ENCODE results near the gene GPR146.
"Not testable (repeated sequence)": the region's sequence is repeated elsewhere in the genome, so short reads cannot be mapped to it uniquely, and the experiment has no call there.

GPR146 gene

GRCh38 chr7:1025743-1026581 lies 18.4 kb upstream of the GPR146 start:
- no peak for DNase-seq (ENCODE audit: low read depth)

- no peak for DNase-seq (ENCODE audit: low read depth)
Measured at GRCh38 chr7:1026721-1027161, 17.6 kb upstream of the GPR146 start.

GRCh38 chr7:1027242-1028043 lies 16.9 kb upstream of the GPR146 start:
- no peak for DNase-seq (ENCODE audit: low read depth)

GRCh38 chr7:1028044-1028770 lies 16.1 kb upstream of the GPR146 start:
- peak; percentile 68 for DNase-seq (ENCODE audit: low read depth)

GRCh38 chr7:1028775-1029636 lies 15.3 kb upstream of the GPR146 start:
- DNase-seq (ENCODE audit: low read depth): peak; percentile 36

GRCh38 chr7:1029637-1030443 lies 14.5 kb upstream of the GPR146 start:
- no peak for DNase-seq (ENCODE audit: low read depth)

- DNase-seq (ENCODE audit: low read depth): no peak
Measured at GRCh38 chr7:1030444-1031070, 13.8 kb upstream of the GPR146 start.

GRCh38 chr7:1031716-1032455 lies 12.5 kb upstream of the GPR146 start:
- no peak for DNase-seq (ENCODE audit: low read depth)

GRCh38 chr7:1032536-1033181 lies 11.7 kb upstream of the GPR146 start:
- DNase-seq (ENCODE audit: low read depth): no peak

- DNase-seq (ENCODE audit: low read depth): no peak
Measured at GRCh38 chr7:1033546-1034145, 10.7 kb upstream of the GPR146 start.

GRCh38 chr7:1034769-1035168 lies 9.6 kb upstream of the GPR146 start:
- not testable (repeated sequence) for DNase-seq (ENCODE audit: low read depth)

GRCh38 chr7:1036164-1036928 lies 8.0 kb upstream of the GPR146 start:
- not testable (repeated sequence) for DNase-seq (ENCODE audit: low read depth)

- not testable (repeated sequence) for DNase-seq (ENCODE audit: low read depth)
Measured at GRCh38 chr7:1040233-1040632, 4.1 kb upstream of the GPR146 start.

GRCh38 chr7:1040790-1041189 lies 3.6 kb upstream of the GPR146 start:
- DNase-seq (ENCODE audit: low read depth): no peak

GRCh38 chr7:1041551-1042491 lies 2.5 kb upstream of the GPR146 start:
- no peak for DNase-seq (ENCODE audit: low read depth)

GRCh38 chr7:1042492-1042833 lies 1.9 kb upstream of the GPR146 start:
- DNase-seq (ENCODE audit: low read depth): no peak
